HFFc6 (cell line): ENCODE results near the gene ABCC5. TPM values are rescaled to one million over a fixed set of nuclear protein-coding genes. Genes with fewer than 3 reads are reported as not detected.

ENCODE experiments used
- DNase-seq: peaks from one replicate; pipeline ENCODE4 v3.0.0-alpha.2; 2018
- H3K27ac Mint-ChIP-seq: 2 replicates; pipeline ENCODE4 v1.8.0; 2020; ENCODE audit warnings: mild to moderate bottlenecking, mixed read lengths
- H3K27me3 Mint-ChIP-seq: 2 replicates; pipeline ENCODE4 v1.8.0; 2021; ENCODE audit warnings: mild to moderate bottlenecking, moderate library complexity, mixed read lengths; ENCODE audit not compliant: insufficient read depth
- H3K36me3 Mint-ChIP-seq: 2 replicates; pipeline ENCODE4 v1.8.0; 2021; ENCODE audit warnings: low read depth, mixed read lengths
- H3K4me1 Mint-ChIP-seq: 2 replicates; pipeline ENCODE4 v1.8.0; 2020; ENCODE audit warnings: low read depth, mixed read lengths
- H3K4me3 Mint-ChIP-seq: 2 replicates; pipeline ENCODE4 v1.8.0; 2020; ENCODE audit warnings: mild to moderate bottlenecking, moderate library complexity, mixed read lengths
- H3K9me3 Mint-ChIP-seq: 2 replicates; pipeline ENCODE4 v1.8.0; 2020; ENCODE audit warnings: mild to moderate bottlenecking, mixed read lengths
- CTCF ChIP-seq: fragments of 200-600 bp; sonication (generic); IDR thresholded peaks from 2 replicates; pipeline ENCODE4 v1.5.0; 2021; ENCODE audit warnings: antibody characterized with exemption, mild to moderate bottlenecking
- total RNA-seq, 6 experiments: library from RNA; stranded (reverse); fragmentation: NEBNext Ultra II Directional; extraction: Animal tissue kit (Norgen Biotek cat#: 25700); gene quantifications; 2 replicates in 1 of 6; 3 replicates in 5 of 6; pipeline ENCODE4 v1.2.3, GENCODE V29; 2021

Gene ABCC5
- total RNA-seq, 6 experiments from 2014 or later: 16.6 to 19.6 (median 17.4) TPM

GRCh38 chr3:183907176-183907575, 110.5 kb downstream of the ABCC5 start:
- Mint-ChIP-seq H3K4me1 (peaks cover 5% of the 10 kb centered on the region; the same call in 1 of the 2 replicates), H3K4me3 (no peak overlapping the region), H3K27ac (no peak overlapping the region), H3K9me3 (no peaks in the 10 kb centered on the region), H3K27me3 (peaks cover 26% of the 10 kb centered on the region), H3K36me3 (no peaks in the 10 kb centered on the region)
- no peak for DNase-seq
- TF ChIP-seq CTCF: no peak

GRCh38 chr3:183906234-183906921, 111.3 kb downstream of the ABCC5 start:
- H3K36me3 Mint-ChIP-seq: no peaks in the 10 kb centered on the region
- H3K27me3 Mint-ChIP-seq: peaks cover 29% of the 10 kb centered on the region
- no peak for TF ChIP-seq CTCF
- no peaks in the 10 kb centered on the region for H3K4me1 Mint-ChIP-seq
- H3K4me3 Mint-ChIP-seq: no peak overlapping the region
- no peak for DNase-seq
- H3K27ac Mint-ChIP-seq: no peak overlapping the region
- H3K9me3 Mint-ChIP-seq: no peaks in the 10 kb centered on the region

GRCh38 chr3:183904833-183905780, 112.6 kb downstream of the ABCC5 start:
- Mint-ChIP-seq H3K4me3 (no peak overlapping the region), H3K27me3 (peaks cover 22% of the 10 kb centered on the region), H3K4me1 (no peaks in the 10 kb centered on the region), H3K27ac (no peak overlapping the region), H3K36me3 (no peaks in the 10 kb centered on the region), H3K9me3 (no peaks in the 10 kb centered on the region; the same call in 1 of the 2 replicates)
- no peak for TF ChIP-seq CTCF
- no peak for DNase-seq

- no peak overlapping the region for H3K27ac Mint-ChIP-seq
- no peaks in the 10 kb centered on the region; the same call in 1 of the 2 replicates for H3K9me3 Mint-ChIP-seq
- TF ChIP-seq CTCF: no peak
- peaks cover 14% of the 10 kb centered on the region for H3K27me3 Mint-ChIP-seq
- no peaks in the 10 kb centered on the region for H3K36me3 Mint-ChIP-seq
- H3K4me3 Mint-ChIP-seq: no peak overlapping the region
- 0 out of 2 replicates have a peak, but pooled peaks cover 5% of the 10 kb centered on the region for H3K4me1 Mint-ChIP-seq
- no peak for DNase-seq
Observed at GRCh38 chr3:183898028-183898431, 119.7 kb downstream of the ABCC5 start.

- H3K27ac Mint-ChIP-seq: no peak overlapping the region
- H3K4me1 Mint-ChIP-seq: 0 out of 2 replicates have a peak, but pooled peaks cover 5% of the 10 kb centered on the region
- H3K36me3 Mint-ChIP-seq: no peaks in the 10 kb centered on the region
- peaks cover 18% of the 10 kb centered on the region for H3K27me3 Mint-ChIP-seq
- TF ChIP-seq CTCF: no peak
- no peak for DNase-seq
- no peak overlapping the region for H3K4me3 Mint-ChIP-seq
- no peaks in the 10 kb centered on the region; the same call in 1 of the 2 replicates for H3K9me3 Mint-ChIP-seq
Observed at GRCh38 chr3:183897606-183898005, 120.1 kb downstream of the ABCC5 start.
